SU-DHL-6 (cell line): ENCODE measurements around the gene MRPL2.

Experiments
- EZH2phosphoT487 ChIP-seq: fragments of 200-600 bp; sonication (generic), shearing (Covaris generic); conservative IDR thresholded peaks from 2 replicates; pipeline ENCODE4 v1.6.1; 2018; ENCODE audit warnings: mild to moderate bottlenecking, antibody characterized with exemption, low read length, moderate library complexity, mixed read lengths
- TF ChIP-seq, protein P1 (sequence below): fragments of 200-600 bp; sonication (generic); IDR thresholded peaks from one replicate; pipeline ENCODE4 v1.5.1; 2017; ENCODE audit warnings: antibody characterized with exemption, mild to moderate bottlenecking, low read length, moderate library complexity; ENCODE audit not compliant: insufficient read depth, poor library complexity, severe bottlenecking

- TF ChIP-seq, protein P1, sequence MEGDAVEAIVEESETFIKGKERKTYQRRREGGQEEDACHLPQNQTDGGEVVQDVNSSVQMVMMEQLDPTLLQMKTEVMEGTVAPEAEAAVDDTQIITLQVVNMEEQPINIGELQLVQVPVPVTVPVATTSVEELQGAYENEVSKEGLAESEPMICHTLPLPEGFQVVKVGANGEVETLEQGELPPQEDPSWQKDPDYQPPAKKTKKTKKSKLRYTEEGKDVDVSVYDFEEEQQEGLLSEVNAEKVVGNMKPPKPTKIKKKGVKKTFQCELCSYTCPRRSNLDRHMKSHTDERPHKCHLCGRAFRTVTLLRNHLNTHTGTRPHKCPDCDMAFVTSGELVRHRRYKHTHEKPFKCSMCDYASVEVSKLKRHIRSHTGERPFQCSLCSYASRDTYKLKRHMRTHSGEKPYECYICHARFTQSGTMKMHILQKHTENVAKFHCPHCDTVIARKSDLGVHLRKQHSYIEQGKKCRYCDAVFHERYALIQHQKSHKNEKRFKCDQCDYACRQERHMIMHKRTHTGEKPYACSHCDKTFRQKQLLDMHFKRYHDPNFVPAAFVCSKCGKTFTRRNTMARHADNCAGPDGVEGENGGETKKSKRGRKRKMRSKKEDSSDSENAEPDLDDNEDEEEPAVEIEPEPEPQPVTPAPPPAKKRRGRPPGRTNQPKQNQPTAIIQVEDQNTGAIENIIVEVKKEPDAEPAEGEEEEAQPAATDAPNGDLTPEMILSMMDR: no peak
- no peak for TF ChIP-seq EZH2phosphoT487
Measured at GRCh38 chr6:43016943-43017334, 42.3 kb downstream of the MRPL2 start.
